Neural crest cell (in vitro differentiated cells): ENCODE measurements around the gene ARID5B. TPM values are rescaled to one million over a fixed set of nuclear protein-coding genes. Genes with fewer than 3 reads are reported as not detected.

Experiments
- DNase-seq: peaks from one replicate; pipeline ENCODE4 v3.0.0; 2021; ENCODE audit warnings: low read depth, mixed read lengths, low spot score
- H3K27ac Mint-ChIP-seq: one replicate; pipeline ENCODE4 v1.8.0; 2021; ENCODE audit warnings: mild to moderate bottlenecking, mixed read lengths; ENCODE audit not compliant: unreplicated experiment
- H3K27me3 Mint-ChIP-seq: 2 replicates; pipeline ENCODE4 v1.8.0; 2021; ENCODE audit warnings: low read depth, mild to moderate bottlenecking, mixed read lengths
- H3K36me3 Mint-ChIP-seq: 2 replicates; pipeline ENCODE4 v1.8.0; 2021; ENCODE audit warnings: low read depth, mild to moderate bottlenecking, mixed read lengths
- H3K4me1 Mint-ChIP-seq: 2 replicates; pipeline ENCODE4 v1.8.0; 2021; ENCODE audit warnings: mixed read lengths
- H3K4me3 Mint-ChIP-seq: one replicate; pipeline ENCODE4 v1.8.0; 2021; ENCODE audit warnings: mild to moderate bottlenecking, mixed read lengths
- H3K9me3 Mint-ChIP-seq: 2 replicates; pipeline ENCODE4 v1.8.0; 2021; ENCODE audit warnings: mixed read lengths
- CTCF ChIP-seq: fragments of 200-600 bp; sonication (generic); conservative IDR thresholded peaks from 2 replicates; pipeline ENCODE4 v1.5.0; 2021; ENCODE audit warnings: antibody characterized with exemption, mild to moderate bottlenecking
- total RNA-seq: library from RNA; stranded (reverse); gene quantifications from 2 replicates; pipeline ENCODE4 v1.2.1, GENCODE V29; 2021

Gene ARID5B
- total RNA-seq, 1 donor from 2014 or later, result 10.4 TPM

GRCh38 chr10:61936770-61937169 lies 35.3 kb downstream of the ARID5B start:
- no peak for TF ChIP-seq CTCF
- DNase-seq, result no peak
- no peaks in the 10 kb centered on the region for H3K27me3 Mint-ChIP-seq
- H3K36me3 Mint-ChIP-seq, result peaks cover 8% of the 10 kb centered on the region
- H3K27ac Mint-ChIP-seq, result no peak overlapping the region
- no peak overlapping the region for H3K4me3 Mint-ChIP-seq
- H3K9me3 Mint-ChIP-seq, result peaks cover 4% of the 10 kb centered on the region
- H3K4me1 Mint-ChIP-seq, result peaks cover 28% of the 10 kb centered on the region

- TF ChIP-seq CTCF, result no peak
- DNase-seq, result no peak
- Mint-ChIP-seq H3K4me1 (peaks cover 29% of the 10 kb centered on the region), H3K27me3 (no peaks in the 10 kb centered on the region), H3K9me3 (peaks cover 4% of the 10 kb centered on the region), H3K36me3 (peaks cover 8% of the 10 kb centered on the region), H3K27ac (no peak overlapping the region), H3K4me3 (no peak overlapping the region)
Observed at GRCh38 chr10:61937631-61938351, 36.3 kb downstream of the ARID5B start.

- no peak overlapping the region for H3K4me3 Mint-ChIP-seq
- peaks cover 47% of the 10 kb centered on the region for H3K4me1 Mint-ChIP-seq
- no peak overlapping the region for H3K27ac Mint-ChIP-seq
- no peak for TF ChIP-seq CTCF
- H3K27me3 Mint-ChIP-seq, result no peaks in the 10 kb centered on the region
- no peak for DNase-seq
- peaks cover 8% of the 10 kb centered on the region for H3K36me3 Mint-ChIP-seq
- peaks cover 3% of the 10 kb centered on the region for H3K9me3 Mint-ChIP-seq
Observed at GRCh38 chr10:61939902-61940301, 38.4 kb downstream of the ARID5B start.

- peaks cover 8% of the 10 kb centered on the region for H3K36me3 Mint-ChIP-seq
- H3K4me3 Mint-ChIP-seq, result no peak overlapping the region
- peaks cover 3% of the 10 kb centered on the region for H3K9me3 Mint-ChIP-seq
- H3K27ac Mint-ChIP-seq, result no peak overlapping the region
- TF ChIP-seq CTCF, result no peak
- peaks cover 48% of the 10 kb centered on the region for H3K4me1 Mint-ChIP-seq
- H3K27me3 Mint-ChIP-seq, result no peaks in the 10 kb centered on the region
- no peak for DNase-seq
Observed at GRCh38 chr10:61941202-61941681, 39.7 kb downstream of the ARID5B start.

GRCh38 chr10:61942604-61943461 lies 41.3 kb downstream of the ARID5B start:
- DNase-seq, result no peak
- TF ChIP-seq CTCF, result no peak
- peaks cover 3% of the 10 kb centered on the region for H3K9me3 Mint-ChIP-seq
- no peak overlapping the region for H3K4me3 Mint-ChIP-seq
- peaks cover 8% of the 10 kb centered on the region for H3K36me3 Mint-ChIP-seq
- no peak overlapping the region for H3K27ac Mint-ChIP-seq
- no peaks in the 10 kb centered on the region for H3K27me3 Mint-ChIP-seq
- peaks cover 45% of the 10 kb centered on the region for H3K4me1 Mint-ChIP-seq
